Rectal smooth muscle tissue (tissue), 1 donor: ENCODE results near the gene MAMLD1.
"Not testable (repeated sequence)": the region's sequence is repeated elsewhere in the genome, so short reads cannot be mapped to it uniquely, and the experiment has no call there.

Experiments used
- H3K27ac ChIP-seq: one replicate; pipeline ENCODE4 v1.7.0; 2013; ENCODE audit warnings: low read depth, low read length, inconsistent platforms
- H3K27me3 ChIP-seq: one replicate; pipeline ENCODE4 v1.7.0; 2013; ENCODE audit warnings: low read length; ENCODE audit not compliant: control insufficient read depth, insufficient read depth
- H3K36me3 ChIP-seq: one replicate; pipeline ENCODE4 v1.7.0; 2013; ENCODE audit warnings: low read length; ENCODE audit not compliant: control insufficient read depth, insufficient read depth
- H3K4me1 ChIP-seq: one replicate; pipeline ENCODE4 v1.7.0; 2013; ENCODE audit warnings: low read length; ENCODE audit not compliant: control insufficient read depth, insufficient read depth
- H3K4me3 ChIP-seq: one replicate; pipeline ENCODE4 v1.7.0; 2013; ENCODE audit warnings: low read length
- H3K9ac ChIP-seq: one replicate; pipeline ENCODE4 v1.7.0; 2013; ENCODE audit warnings: low read length

Gene MAMLD1

GRCh38 chrX:150334981-150335380, 28.1 kb upstream of the MAMLD1 start:
- H3K27ac ChIP-seq = no peak overlapping the region
- H3K4me1 ChIP-seq = no peaks in the 10 kb centered on the region
- no peak overlapping the region for H3K4me3 ChIP-seq
- no peaks in the 10 kb centered on the region for H3K36me3 ChIP-seq
- no peak overlapping the region for H3K9ac ChIP-seq
- no peaks in the 10 kb centered on the region for H3K27me3 ChIP-seq

GRCh38 chrX:150337026-150337425, 26.1 kb upstream of the MAMLD1 start:
- H3K36me3 ChIP-seq = no peaks in the 10 kb centered on the region
- H3K4me3 ChIP-seq = no peak overlapping the region
- no peaks in the 10 kb centered on the region for H3K4me1 ChIP-seq
- H3K27ac ChIP-seq = no peak overlapping the region
- no peaks in the 10 kb centered on the region for H3K27me3 ChIP-seq
- H3K9ac ChIP-seq = no peak overlapping the region

GRCh38 chrX:150337536-150337935, 25.6 kb upstream of the MAMLD1 start:
- H3K4me1 ChIP-seq = no peaks in the 10 kb centered on the region
- no peak overlapping the region for H3K9ac ChIP-seq
- no peak overlapping the region for H3K27ac ChIP-seq
- no peaks in the 10 kb centered on the region for H3K27me3 ChIP-seq
- no peaks in the 10 kb centered on the region for H3K36me3 ChIP-seq
- no peak overlapping the region for H3K4me3 ChIP-seq

GRCh38 chrX:150338615-150339014, 24.5 kb upstream of the MAMLD1 start:
- Histone ChIP-seq H3K9ac (no peak overlapping the region), H3K27ac (no peak overlapping the region), H3K36me3 (no peaks in the 10 kb centered on the region), H3K27me3 (no peaks in the 10 kb centered on the region), H3K4me1 (no peaks in the 10 kb centered on the region), H3K4me3 (no peak overlapping the region)

GRCh38 chrX:150339736-150340135, 23.4 kb upstream of the MAMLD1 start:
- no peaks in the 10 kb centered on the region for H3K36me3 ChIP-seq
- no peaks in the 10 kb centered on the region for H3K27me3 ChIP-seq
- H3K27ac ChIP-seq = no peak overlapping the region
- H3K4me1 ChIP-seq = no peaks in the 10 kb centered on the region
- H3K9ac ChIP-seq = no peak overlapping the region
- no peak overlapping the region for H3K4me3 ChIP-seq

GRCh38 chrX:150340326-150340725, 22.8 kb upstream of the MAMLD1 start:
- not testable (repeated sequence) for H3K4me3 ChIP-seq, H3K27ac ChIP-seq, H3K9ac ChIP-seq, H3K36me3 ChIP-seq, H3K27me3 ChIP-seq, H3K4me1 ChIP-seq

GRCh38 chrX:150347471-150347870, 15.6 kb upstream of the MAMLD1 start:
- Histone ChIP-seq H3K9ac (no peak overlapping the region), H3K4me1 (no peaks in the 10 kb centered on the region), H3K4me3 (no peak overlapping the region), H3K27me3 (no peaks in the 10 kb centered on the region), H3K27ac (no peak overlapping the region), H3K36me3 (no peaks in the 10 kb centered on the region)

- H3K36me3 ChIP-seq = no peaks in the 10 kb centered on the region
- no peak overlapping the region for H3K9ac ChIP-seq
- H3K27ac ChIP-seq = no peak overlapping the region
- no peaks in the 10 kb centered on the region for H3K27me3 ChIP-seq
- no peaks in the 10 kb centered on the region for H3K4me1 ChIP-seq
- H3K4me3 ChIP-seq = no peak overlapping the region
Observed at GRCh38 chrX:150348365-150348764, 14.8 kb upstream of the MAMLD1 start.

GRCh38 chrX:150352114-150352513, 11.0 kb upstream of the MAMLD1 start:
- H3K9ac ChIP-seq = no peak overlapping the region
- no peaks in the 10 kb centered on the region for H3K4me1 ChIP-seq
- no peaks in the 10 kb centered on the region for H3K27me3 ChIP-seq
- H3K27ac ChIP-seq = no peak overlapping the region
- H3K4me3 ChIP-seq = no peak overlapping the region
- H3K36me3 ChIP-seq = no peaks in the 10 kb centered on the region

GRCh38 chrX:150352581-150352980, 10.5 kb upstream of the MAMLD1 start:
- H3K9ac ChIP-seq = no peak overlapping the region
- no peak overlapping the region for H3K27ac ChIP-seq
- H3K4me3 ChIP-seq = no peak overlapping the region
- no peaks in the 10 kb centered on the region for H3K4me1 ChIP-seq
- no peaks in the 10 kb centered on the region for H3K27me3 ChIP-seq
- H3K36me3 ChIP-seq = no peaks in the 10 kb centered on the region

GRCh38 chrX:150355913-150356312, 7.2 kb upstream of the MAMLD1 start:
- H3K4me1 ChIP-seq = no peaks in the 10 kb centered on the region
- H3K27me3 ChIP-seq = no peaks in the 10 kb centered on the region
- H3K27ac ChIP-seq = no peak overlapping the region
- no peaks in the 10 kb centered on the region for H3K36me3 ChIP-seq
- H3K4me3 ChIP-seq = no peak overlapping the region
- H3K9ac ChIP-seq = no peak overlapping the region

- no peaks in the 10 kb centered on the region for H3K4me1 ChIP-seq
- H3K9ac ChIP-seq = no peak overlapping the region
- H3K36me3 ChIP-seq = no peaks in the 10 kb centered on the region
- no peak overlapping the region for H3K27ac ChIP-seq
- H3K27me3 ChIP-seq = no peaks in the 10 kb centered on the region
- no peak overlapping the region for H3K4me3 ChIP-seq
Observed at GRCh38 chrX:150357790-150358189, 5.3 kb upstream of the MAMLD1 start.

GRCh38 chrX:150358651-150359050, 4.5 kb upstream of the MAMLD1 start:
- no peaks in the 10 kb centered on the region for H3K4me1 ChIP-seq
- H3K9ac ChIP-seq = no peak overlapping the region
- no peaks in the 10 kb centered on the region for H3K36me3 ChIP-seq
- no peak overlapping the region for H3K4me3 ChIP-seq
- H3K27ac ChIP-seq = no peak overlapping the region
- H3K27me3 ChIP-seq = no peaks in the 10 kb centered on the region
